ENCODE measurements around the gene CLDN3. TPM values are rescaled to one million over a fixed set of nuclear protein-coding genes. Genes with fewer than 3 reads are reported as not detected.
"Not testable (repeated sequence)": the region's sequence is repeated elsewhere in the genome, so short reads cannot be mapped to it uniquely, and the experiment has no call there.

The CLDN3 gene
- total and polyA plus RNA-seq, 11 donors, result 0.10 TPM; not detected in 10

DNA sequence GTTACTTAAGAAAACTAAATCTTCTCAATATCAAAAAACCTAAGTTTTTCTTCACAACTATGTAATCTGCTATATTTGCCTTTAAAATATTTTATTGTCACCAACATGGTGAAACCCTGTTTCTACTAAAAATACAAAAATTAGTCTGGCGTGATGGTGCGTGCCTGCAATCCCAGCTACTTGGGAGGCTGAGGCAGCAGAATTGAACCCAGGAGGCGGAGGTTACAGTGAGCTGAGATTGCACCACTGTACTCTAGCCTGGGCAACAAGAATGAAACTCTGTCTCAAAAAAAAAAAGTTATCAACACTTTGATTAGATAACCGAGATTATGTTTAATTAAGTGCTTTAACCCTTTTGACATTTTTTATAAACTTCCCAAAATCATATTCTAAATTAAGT lies 32.4 kb upstream of the CLDN3 start:
- TF ChIP-seq, protein P1, sequence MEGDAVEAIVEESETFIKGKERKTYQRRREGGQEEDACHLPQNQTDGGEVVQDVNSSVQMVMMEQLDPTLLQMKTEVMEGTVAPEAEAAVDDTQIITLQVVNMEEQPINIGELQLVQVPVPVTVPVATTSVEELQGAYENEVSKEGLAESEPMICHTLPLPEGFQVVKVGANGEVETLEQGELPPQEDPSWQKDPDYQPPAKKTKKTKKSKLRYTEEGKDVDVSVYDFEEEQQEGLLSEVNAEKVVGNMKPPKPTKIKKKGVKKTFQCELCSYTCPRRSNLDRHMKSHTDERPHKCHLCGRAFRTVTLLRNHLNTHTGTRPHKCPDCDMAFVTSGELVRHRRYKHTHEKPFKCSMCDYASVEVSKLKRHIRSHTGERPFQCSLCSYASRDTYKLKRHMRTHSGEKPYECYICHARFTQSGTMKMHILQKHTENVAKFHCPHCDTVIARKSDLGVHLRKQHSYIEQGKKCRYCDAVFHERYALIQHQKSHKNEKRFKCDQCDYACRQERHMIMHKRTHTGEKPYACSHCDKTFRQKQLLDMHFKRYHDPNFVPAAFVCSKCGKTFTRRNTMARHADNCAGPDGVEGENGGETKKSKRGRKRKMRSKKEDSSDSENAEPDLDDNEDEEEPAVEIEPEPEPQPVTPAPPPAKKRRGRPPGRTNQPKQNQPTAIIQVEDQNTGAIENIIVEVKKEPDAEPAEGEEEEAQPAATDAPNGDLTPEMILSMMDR (IDR thresholded peaks at IDR 0.05), result no peak
- TF ChIP-seq POLR2A (IDR thresholded peaks at IDR 0.05), result no peak
- intact Hi-C loops (cut with DNase I), result no loop called here
- ATAC-seq (no peak), DNase-seq (no peak)
- no peak overlapping the region for H3K27ac ChIP-seq
- 74 to 80% (median 77%) methylated on average over 4 of the region's 4 CpGs for WGBS, 4 donors
- H3K36me3 ChIP-seq, result no peaks in the 10 kb centered on the region
- H3K9me3 ChIP-seq, result no peaks in the 10 kb centered on the region
- no peaks in the 10 kb centered on the region for H3K4me1 ChIP-seq
- H3K27me3 ChIP-seq, result peaks cover 0 to 5% (median 0%) of the 10 kb centered on the region in 9 donors
- H3K4me3 ChIP-seq, result no peak overlapping the region

DNA sequence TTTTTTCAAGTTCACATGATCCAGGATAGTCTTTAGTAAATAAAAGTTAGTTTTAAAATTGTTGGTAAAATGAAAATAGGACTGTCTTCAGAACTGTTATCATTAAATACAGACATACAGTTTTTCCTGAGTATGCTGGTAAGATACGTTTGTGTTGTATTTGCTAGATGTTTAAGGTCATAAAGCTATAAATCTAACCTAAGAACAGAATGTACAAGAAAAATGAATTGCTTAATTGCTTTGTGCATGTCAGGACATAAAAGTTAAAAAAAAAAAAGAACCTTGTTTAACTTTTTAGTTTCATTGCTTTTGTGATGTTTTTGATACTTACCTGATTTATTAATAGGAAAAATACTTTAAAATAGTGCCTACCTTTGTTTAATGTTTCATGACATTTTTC lies 31.5 kb upstream of the CLDN3 start:
- H3K4me3 ChIP-seq, result no peak overlapping the region
- H3K27me3 ChIP-seq, result peaks cover 0 to 5% (median 0%) of the 10 kb centered on the region in 9 donors
- H3K9me3 ChIP-seq, result no peaks in the 10 kb centered on the region
- WGBS, 4 donors, result 68 to 76% (median 71%) methylated on average over 1 of the region's 1 CpG
- DNase-seq (no peak), ATAC-seq (no peak)
- intact Hi-C loops (cut with DNase I), result no loop called here
- TF ChIP-seq POLR2A (IDR thresholded peaks at IDR 0.05), result no peak
- TF ChIP-seq, protein P1 (IDR thresholded peaks at IDR 0.05), result no peak
- no peaks in the 10 kb centered on the region for H3K36me3 ChIP-seq
- no peaks in the 10 kb centered on the region for H3K4me1 ChIP-seq
- H3K27ac ChIP-seq, result no peak overlapping the region

DNA sequence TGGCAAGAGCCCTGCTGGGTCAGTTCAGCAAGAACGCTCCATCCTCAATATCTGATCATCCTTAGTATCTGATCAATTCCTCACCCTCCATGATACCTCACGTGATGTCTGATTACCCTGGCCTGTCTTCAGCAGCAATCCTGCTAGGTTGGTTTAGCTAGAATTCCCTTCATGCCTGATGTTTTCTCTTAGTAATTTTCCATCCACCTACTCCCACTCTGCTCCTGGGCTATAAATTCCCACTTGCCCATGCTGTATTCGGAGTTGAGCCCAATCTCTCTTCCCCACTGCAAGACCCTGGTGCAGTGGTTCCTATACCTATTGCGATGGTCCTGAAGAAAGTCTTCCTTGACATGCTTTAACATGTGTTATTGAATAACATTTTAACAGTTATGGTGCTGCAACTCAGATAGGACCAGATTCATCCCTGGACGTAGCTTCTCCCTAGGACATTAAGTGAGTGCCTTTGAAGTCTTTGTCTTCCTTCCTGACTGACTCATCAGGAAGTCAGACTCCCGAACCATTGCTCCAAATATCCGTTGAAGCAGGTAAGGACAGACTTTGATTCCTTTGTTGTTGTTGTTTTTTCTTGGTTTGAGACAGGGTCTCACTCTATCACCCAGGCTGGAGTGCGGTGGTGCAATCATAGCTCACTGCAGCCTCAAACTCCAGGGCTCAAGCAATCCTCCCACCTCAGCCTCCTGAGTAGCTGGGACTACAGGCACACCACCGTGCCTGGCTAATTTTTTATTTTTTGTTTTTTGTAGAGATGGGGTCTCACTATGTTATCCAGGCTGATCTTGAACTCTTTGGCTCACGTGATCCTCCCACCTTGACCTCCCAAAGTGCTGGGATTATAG lies 29.4 kb upstream of the CLDN3 start:
- intact Hi-C loops (cut with DNase I), result no loop called here
- H3K9me3 ChIP-seq, result no peaks in the 10 kb centered on the region
- 59 to 64% (median 62%) methylated on average over 10 of the region's 10 CpGs for WGBS, 4 donors
- no peak overlapping the region for H3K4me3 ChIP-seq
- peaks cover 0 to 17% (median 0%) of the 10 kb centered on the region in 9 donors for H3K27me3 ChIP-seq
- H3K27ac ChIP-seq, result no peak overlapping the region
- ATAC-seq (no peak), DNase-seq (no peak)
- no peaks in the 10 kb centered on the region for H3K36me3 ChIP-seq
- H3K4me1 ChIP-seq, result no peaks in the 10 kb centered on the region
- TF ChIP-seq, protein P1 (IDR thresholded peaks at IDR 0.05), result no peak
- no peak for TF ChIP-seq POLR2A (IDR thresholded peaks at IDR 0.05)

DNA sequence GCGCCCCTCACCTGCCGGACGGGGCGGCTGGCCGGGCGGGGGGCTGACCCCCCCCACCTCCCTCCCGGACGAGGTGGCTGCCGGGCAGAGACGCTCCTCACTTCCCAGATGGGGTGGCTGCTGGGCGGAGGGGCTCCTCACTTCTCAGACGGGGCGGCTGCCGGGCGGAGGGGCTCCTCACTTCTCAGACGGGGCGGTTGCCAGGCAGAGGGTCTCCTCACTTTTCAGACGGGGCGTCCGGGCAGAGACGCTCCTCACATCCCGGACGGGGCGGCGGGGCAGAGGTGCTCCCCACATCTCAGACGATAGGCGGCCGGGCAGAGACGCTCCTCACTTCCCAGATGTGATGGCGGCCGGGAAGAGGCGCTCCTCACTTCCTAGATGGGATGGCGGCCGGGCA lies 27.1 kb upstream of the CLDN3 start:
- peaks cover 0 to 15% (median 0%) of the 10 kb centered on the region in 9 donors for H3K27me3 ChIP-seq
- H3K4me1 ChIP-seq; intact Hi-C loops (cut with DNase I); DNase-seq; H3K4me3 ChIP-seq; H3K9me3 ChIP-seq; H3K36me3 ChIP-seq; ATAC-seq; H3K27ac ChIP-seq: not testable (repeated sequence)
- WGBS, 4 donors, result 80 to 96% (median 94%) methylated on average over 2 to 32 of the region's 34 CpGs

DNA sequence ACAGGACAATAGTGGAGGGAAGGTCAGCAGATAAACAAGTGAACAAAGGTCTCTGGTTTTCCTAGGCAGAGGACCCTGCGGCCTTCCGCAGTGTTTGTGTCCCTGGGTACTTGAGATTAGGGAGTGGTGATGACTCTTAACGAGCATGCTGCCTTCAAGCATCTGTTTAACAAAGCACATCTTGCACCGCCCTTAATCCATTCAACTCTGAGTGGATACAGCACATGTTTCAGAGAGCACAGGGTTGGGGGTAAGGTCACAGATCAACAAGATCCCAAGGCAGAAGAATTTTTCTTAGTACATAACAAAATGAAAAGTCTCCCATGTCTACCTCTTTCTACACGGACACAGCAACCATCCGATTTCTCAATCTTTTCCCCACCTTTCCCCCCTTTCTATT lies 26.6 kb upstream of the CLDN3 start:
- ATAC-seq; H3K4me3 ChIP-seq; H3K27ac ChIP-seq; H3K36me3 ChIP-seq; DNase-seq; H3K9me3 ChIP-seq; intact Hi-C loops (cut with DNase I); H3K4me1 ChIP-seq: not testable (repeated sequence)
- 59 to 82% (median 64%) methylated on average over 3 to 6 of the region's 6 CpGs for WGBS, 4 donors
- H3K27me3 ChIP-seq, result peaks cover 0 to 18% (median 0%) of the 10 kb centered on the region in 9 donors

DNA sequence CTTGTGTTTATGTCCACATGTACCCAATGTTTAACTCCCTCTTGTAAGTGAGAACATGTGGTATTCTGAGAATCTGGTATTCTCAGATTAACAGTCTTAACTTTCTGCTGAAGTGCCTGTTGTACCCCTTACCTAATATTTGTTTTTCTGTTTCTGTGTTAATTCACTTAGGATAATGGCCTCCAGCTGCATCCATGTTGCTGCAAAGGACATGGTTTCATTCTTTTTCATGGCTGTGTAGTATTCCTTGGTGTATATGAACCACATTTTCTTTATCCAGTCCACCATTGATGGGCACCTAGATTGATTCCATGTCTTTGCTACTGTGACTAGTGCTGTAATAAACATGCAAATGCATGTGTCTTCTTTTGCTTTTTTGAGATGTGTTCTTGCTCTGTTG lies 25.1 kb upstream of the CLDN3 start:
- intact Hi-C loops (cut with DNase I); H3K36me3 ChIP-seq; H3K4me3 ChIP-seq; H3K9me3 ChIP-seq; H3K27ac ChIP-seq; DNase-seq; H3K4me1 ChIP-seq; ATAC-seq: not testable (repeated sequence)
- peaks cover 0 to 18% (median 0%) of the 10 kb centered on the region in 9 donors for H3K27me3 ChIP-seq

DNA sequence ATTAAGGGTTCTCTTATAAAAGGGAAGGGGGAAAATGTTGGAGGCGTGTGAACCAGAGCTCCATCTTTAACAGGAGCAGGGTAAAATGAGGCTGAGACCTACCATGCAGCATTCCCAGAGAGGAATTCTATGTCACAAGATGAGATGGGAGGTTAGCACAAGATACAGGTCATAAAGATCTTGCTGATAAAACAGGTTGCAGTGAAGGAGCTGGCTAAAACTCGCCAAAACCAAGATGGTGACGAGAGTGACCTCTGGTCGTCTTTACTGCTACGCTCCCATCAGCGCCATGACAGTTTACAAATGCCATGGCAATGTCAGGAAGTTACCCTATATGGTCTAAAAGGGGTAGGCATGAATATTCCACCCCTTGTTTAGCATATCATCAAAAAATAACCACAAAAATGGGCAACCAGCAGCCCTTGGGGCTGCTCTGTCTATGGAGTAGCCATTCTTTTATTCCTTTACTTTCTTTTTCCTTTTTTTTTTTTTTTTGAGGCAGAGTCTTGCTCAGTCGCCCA lies 21.2 kb upstream of the CLDN3 start:
- H3K4me3 ChIP-seq; intact Hi-C loops (cut with DNase I); H3K27ac ChIP-seq; H3K9me3 ChIP-seq; H3K4me1 ChIP-seq; DNase-seq; ATAC-seq; H3K36me3 ChIP-seq: not testable (repeated sequence)
- H3K27me3 ChIP-seq, result peaks cover 0 to 18% (median 0%) of the 10 kb centered on the region in 9 donors
- 86 to 92% (median 89%) methylated on average over 7 of the region's 7 CpGs for WGBS, 4 donors

All from heart left ventricle (tissue), 16 donors.